A549 (cell line): ENCODE results near the gene CHST6. TPM values are rescaled to one million over a fixed set of nuclear protein-coding genes. Genes with fewer than 3 reads are reported as not detected.
A peak's percentile ranks its signal among the peaks of the same experiment; 100 is the strongest.

Experiments
- BCL3 ChIP-seq: fragments of >200 bp; sonication (Bioruptor Twin); formaldehyde crosslinking; IDR thresholded peaks from 3 replicates; pipeline ENCODE4 v1.6.1; 2016
- CTCF ChIP-seq: fragments of >200 bp; sonication (Bioruptor Twin); formaldehyde crosslinking; IDR thresholded peaks from 3 replicates; pipeline ENCODE4 v1.5.1; 2016
- E2F6 ChIP-seq: IDR thresholded peaks from 2 replicates; pipeline ENCODE4 v1.6.1; 2012; ENCODE audit warnings: low read depth, borderline replicate concordance
- EHMT2 ChIP-seq: fragments of 200-600 bp; sonication (generic); IDR thresholded peaks from 2 replicates; pipeline ENCODE4 v1.6.1; 2016; ENCODE audit warnings: antibody characterized with exemption, low read depth, mild to moderate bottlenecking, moderate library complexity
- FOSB ChIP-seq: fragments of 250-450 bp; sonication (Bioruptor Pico); IDR thresholded peaks from 2 replicates; pipeline ENCODE4 v1.5.0; 2020; ENCODE audit warnings: mild to moderate bottlenecking, moderate library complexity
- HDAC2 ChIP-seq: fragments of 200-600 bp; sonication (generic); IDR thresholded peaks from 2 replicates; pipeline ENCODE4 v1.6.1; 2016
- HES2 ChIP-seq: fragments of >200 bp; sonication (Bioruptor Twin); formaldehyde crosslinking; IDR thresholded peaks from 2 replicates; pipeline ENCODE4 v1.6.1; 2016
- HMGXB4 ChIP-seq: fragments of 250-450 bp; sonication (Bioruptor Pico); IDR thresholded peaks from 2 replicates; pipeline ENCODE4 v1.5.0; 2021; ENCODE audit warnings: mild to moderate bottlenecking, moderate library complexity, borderline replicate concordance
- HOXB13 ChIP-seq: fragments of 250-450 bp; sonication (Bioruptor Pico); IDR thresholded peaks from 2 replicates; pipeline ENCODE4 v1.5.0; 2020; ENCODE audit warnings: low read depth, mild to moderate bottlenecking, moderate library complexity
- MAFK ChIP-seq: fragments of 450-650 bp; IDR thresholded peaks from 2 replicates; pipeline ENCODE4 v1.6.1; 2014; ENCODE audit not compliant: partially characterized antibody
- MYC ChIP-seq: IDR thresholded peaks from 2 replicates; pipeline ENCODE4 v1.6.1; 2012; ENCODE audit warnings: mild to moderate bottlenecking, inconsistent platforms, low read length, improper control_type of control experiment, borderline replicate concordance
- NFE2L2 ChIP-seq: fragments of 150-350 bp; conservative IDR thresholded peaks from 2 replicates; pipeline ENCODE4 v1.6.1; 2014; ENCODE audit warnings: low read length
- NPAS2 ChIP-seq: fragments of 250-450 bp; sonication (Bioruptor Pico); IDR thresholded peaks from 2 replicates; pipeline ENCODE4 v1.8.0; 2022; ENCODE audit warnings: mild to moderate bottlenecking, moderate library complexity, borderline replicate concordance
- NR3C1 ChIP-seq: fragments of >200 bp; sonication (Bioruptor Twin); formaldehyde crosslinking; IDR thresholded peaks from 3 replicates; pipeline ENCODE4 v1.6.1; 2017
- PBX3 ChIP-seq: IDR thresholded peaks from 2 replicates; pipeline ENCODE4 v1.6.1; 2012
- PHF8 ChIP-seq: fragments of 200-600 bp; sonication (generic); IDR thresholded peaks from 2 replicates; pipeline ENCODE4 v1.6.1; 2016; ENCODE audit warnings: low read depth, mild to moderate bottlenecking, antibody characterized with exemption, moderate library complexity, borderline replicate concordance
- POLR2A ChIP-seq: IDR thresholded peaks from 2 replicates; pipeline ENCODE4 v1.6.1; 2012; ENCODE audit warnings: mild to moderate bottlenecking, low read length
- POLR2AphosphoS2 ChIP-seq: conservative IDR thresholded peaks from 2 replicates; pipeline ENCODE4 v1.6.1; 2012; ENCODE audit warnings: low read length, improper control_type of control experiment, inconsistent platforms
- RAD21 ChIP-seq, 2 experiments: fragments of >200 bp in 1 of 2; sonication (Bioruptor Twin) in 1 of 2; formaldehyde crosslinking in 1 of 2; IDR thresholded peaks in 1 of 2; conservative IDR thresholded peaks in 1 of 2; 2 replicates in 1 of 2; 3 replicates in 1 of 2; pipeline ENCODE4 v1.6.1; 2012 to 2018; ENCODE audit warnings: inconsistent platforms in 1 of 2
- RARB ChIP-seq: fragments of 250-450 bp; sonication (Bioruptor Pico); IDR thresholded peaks from 2 replicates; pipeline ENCODE4 v1.8.0; 2021; ENCODE audit warnings: mild to moderate bottlenecking, moderate library complexity
- RFX5 ChIP-seq: fragments of 450-650 bp; IDR thresholded peaks from 2 replicates; pipeline ENCODE4 v1.7.1; 2014; ENCODE audit warnings: antibody characterized with exemption, mild to moderate bottlenecking, moderate library complexity
- SREBF2 ChIP-seq: fragments of 450-650 bp; IDR thresholded peaks from 2 replicates; pipeline ENCODE4 v1.6.1; 2014; ENCODE audit warnings: mild to moderate bottlenecking, moderate library complexity
- USF2 ChIP-seq: fragments of 450-650 bp; IDR thresholded peaks from 2 replicates; pipeline ENCODE4 v1.6.1; 2014; ENCODE audit warnings: antibody characterized with exemption
- ZNF302 ChIP-seq: fragments of 250-450 bp; sonication (Bioruptor Pico); IDR thresholded peaks from 2 replicates; pipeline ENCODE4 v1.9.0; 2021; ENCODE audit warnings: inconsistent platforms, mild to moderate bottlenecking, moderate library complexity
- polyA plus RNA-seq, 4 experiments: library from polyadenylated mRNA; depleted of rRNA in 3 of 4; stranded (reverse); fragments of >200 nt; fragmentation: RNase III in 1 of 4; extraction: RNeasy Plus Mini Kit Qiagen cat#74134 plus additional on column Dnase treatment in 1 of 4; gene quantifications; 2 replicates in 3 of 4; 3 replicates in 1 of 4; pipeline ENCODE4 v1.2.3, GENCODE V29; 2011 to 2017

CHST6 gene
- polyA plus RNA-seq, 2 of the 4 experiments (the other 2 are of a cell fraction) = 0.37 to 0.74 TPM

- peak; percentile 82 for TF ChIP-seq USF2
- TF ChIP-seq RARB (CRISPR knock-in tag) = no peak
- TF ChIP-seq POLR2A = no peak
- no peak for TF ChIP-seq EHMT2
- peak; percentile 39; the same call in 1 of the 2 replicates for TF ChIP-seq ZNF302 (CRISPR knock-in tag)
- peak; percentile 39; the same call in 1 of the 2 replicates for TF ChIP-seq PHF8
- no peak for TF ChIP-seq CTCF
- TF ChIP-seq PBX3 = no peak
- no peak for TF ChIP-seq HOXB13 (CRISPR knock-in tag)
- TF ChIP-seq NPAS2 (CRISPR knock-in tag) = no peak
- no peak for TF ChIP-seq RAD21 (conservative IDR thresholded peaks at IDR 0.05 in 1 of 2, IDR thresholded peaks at IDR 0.05 in 1 of 2)
- TF ChIP-seq HES2 = no peak
- TF ChIP-seq SREBF2 = no peak
- no peak for TF ChIP-seq POLR2AphosphoS2
- no peak for TF ChIP-seq FOSB
- TF ChIP-seq NFE2L2 = no peak
- TF ChIP-seq HDAC2 = no peak
- 0 out of 2 replicates have a peak, but pooled peaks have one; percentile 16 for TF ChIP-seq RFX5
- TF ChIP-seq MAFK = no peak
- peak; percentile 65; the same call in 1 of the 2 replicates for TF ChIP-seq E2F6
- TF ChIP-seq NR3C1 = no peak
- TF ChIP-seq BCL3 = no peak
- peak; percentile 69; the same call in 1 of the 2 replicates for TF ChIP-seq MYC
- TF ChIP-seq HMGXB4 = no peak; the same call in 1 of the 2 replicates
Observed at GRCh38 chr16:75433732-75434413, 61.4 kb downstream of the CHST6 start (continued).
